DND-41 (cell line): ENCODE data around the gene C17orf100.
"Not testable (repeated sequence)": the region's sequence is repeated elsewhere in the genome, so short reads cannot be mapped to it uniquely, and the experiment has no call there.

Experiments used
- EZH2 ChIP-seq: IDR thresholded peaks from 3 replicates; pipeline ENCODE4 v1.6.1; 2012; ENCODE audit warnings: borderline replicate concordance, low read depth, mild to moderate bottlenecking, moderate library complexity, low read length, inconsistent platforms; ENCODE audit not compliant: severe bottlenecking
- TF ChIP-seq, protein P1 (sequence below): IDR thresholded peaks from 2 replicates; pipeline ENCODE4 v1.5.1; 2012; ENCODE audit warnings: borderline replicate concordance, low read length, moderate library complexity, mild to moderate bottlenecking; ENCODE audit not compliant: poor library complexity, severe bottlenecking; ENCODE audit errors: extremely low read depth

GRCh38 chr17:6691958-6692357 is 40.4 kb downstream of the C17orf100 start:
- TF ChIP-seq, protein P1, sequence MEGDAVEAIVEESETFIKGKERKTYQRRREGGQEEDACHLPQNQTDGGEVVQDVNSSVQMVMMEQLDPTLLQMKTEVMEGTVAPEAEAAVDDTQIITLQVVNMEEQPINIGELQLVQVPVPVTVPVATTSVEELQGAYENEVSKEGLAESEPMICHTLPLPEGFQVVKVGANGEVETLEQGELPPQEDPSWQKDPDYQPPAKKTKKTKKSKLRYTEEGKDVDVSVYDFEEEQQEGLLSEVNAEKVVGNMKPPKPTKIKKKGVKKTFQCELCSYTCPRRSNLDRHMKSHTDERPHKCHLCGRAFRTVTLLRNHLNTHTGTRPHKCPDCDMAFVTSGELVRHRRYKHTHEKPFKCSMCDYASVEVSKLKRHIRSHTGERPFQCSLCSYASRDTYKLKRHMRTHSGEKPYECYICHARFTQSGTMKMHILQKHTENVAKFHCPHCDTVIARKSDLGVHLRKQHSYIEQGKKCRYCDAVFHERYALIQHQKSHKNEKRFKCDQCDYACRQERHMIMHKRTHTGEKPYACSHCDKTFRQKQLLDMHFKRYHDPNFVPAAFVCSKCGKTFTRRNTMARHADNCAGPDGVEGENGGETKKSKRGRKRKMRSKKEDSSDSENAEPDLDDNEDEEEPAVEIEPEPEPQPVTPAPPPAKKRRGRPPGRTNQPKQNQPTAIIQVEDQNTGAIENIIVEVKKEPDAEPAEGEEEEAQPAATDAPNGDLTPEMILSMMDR: not testable (repeated sequence)
- TF ChIP-seq EZH2: not testable (repeated sequence)
